SK-N-SH treated with all-trans-retinoic acid at 6 μM for 48 hours (cell line): Measurements from ENCODE around the gene PRKG1.

ENCODE experiments used
- ARNTL ChIP-seq: fragments of 450-650 bp; formaldehyde crosslinking; IDR thresholded peaks from 2 replicates; pipeline ENCODE4 v1.5.0; 2020; ENCODE audit warnings: low read depth, mild to moderate bottlenecking, moderate library complexity, borderline replicate concordance
- CREB5 ChIP-seq: fragments of 250-450 bp; sonication (Bioruptor Pico); IDR thresholded peaks from 2 replicates; pipeline ENCODE4 v1.5.1; 2020; ENCODE audit warnings: low read depth, mild to moderate bottlenecking, moderate library complexity
- ESRRG ChIP-seq: fragments of 250-450 bp; sonication (Bioruptor Pico); IDR thresholded peaks from 2 replicates; pipeline ENCODE4 v1.6.1; 2021; ENCODE audit warnings: mild to moderate bottlenecking
- GLIS3 ChIP-seq: fragments of 250-450 bp; sonication (Bioruptor Pico); IDR thresholded peaks from 2 replicates; pipeline ENCODE4 v1.5.0; 2020; ENCODE audit warnings: mild to moderate bottlenecking, moderate library complexity
- ISL1 ChIP-seq: fragments of 250-450 bp; sonication (Bioruptor Pico); IDR thresholded peaks from 2 replicates; pipeline ENCODE4 v2.1.2; 2022; ENCODE audit warnings: mild to moderate bottlenecking, moderate library complexity
- PATZ1 ChIP-seq: fragments of 250-450 bp; sonication (Bioruptor Pico); IDR thresholded peaks from 2 replicates; pipeline ENCODE4 v1.8.0; 2020; ENCODE audit warnings: mild to moderate bottlenecking, moderate library complexity, borderline replicate concordance
- POU6F1 ChIP-seq: fragments of 250-450 bp; sonication (Bioruptor Pico); IDR thresholded peaks from 2 replicates; pipeline ENCODE4 v1.8.0; 2021; ENCODE audit warnings: low read depth, mild to moderate bottlenecking, moderate library complexity, borderline replicate concordance
- RARB ChIP-seq: fragments of 250-450 bp; sonication (Bioruptor Pico); IDR thresholded peaks from 2 replicates; pipeline ENCODE4 v1.8.0; 2021; ENCODE audit warnings: mild to moderate bottlenecking, moderate library complexity
- TOX ChIP-seq: fragments of 250-450 bp; sonication (Bioruptor Pico); IDR thresholded peaks from 2 replicates; pipeline ENCODE4 v1.8.0; 2021; ENCODE audit warnings: mild to moderate bottlenecking, moderate library complexity, borderline replicate concordance
- ZC3H10 ChIP-seq: fragments of 250-450 bp; sonication (Bioruptor Pico); IDR thresholded peaks from 2 replicates; pipeline ENCODE4 v1.5.1; 2021; ENCODE audit warnings: mild to moderate bottlenecking, moderate library complexity
- ZFP3 ChIP-seq: fragments of 250-450 bp; sonication (Bioruptor Pico); IDR thresholded peaks from 2 replicates; pipeline ENCODE4 v1.5.0; 2020; ENCODE audit warnings: mild to moderate bottlenecking, moderate library complexity
- ZNF565 ChIP-seq: fragments of 450-650 bp; formaldehyde crosslinking; conservative IDR thresholded peaks from 2 replicates; pipeline ENCODE4 v1.5.0; 2020; ENCODE audit warnings: low read depth, mild to moderate bottlenecking, moderate library complexity

DNA sequence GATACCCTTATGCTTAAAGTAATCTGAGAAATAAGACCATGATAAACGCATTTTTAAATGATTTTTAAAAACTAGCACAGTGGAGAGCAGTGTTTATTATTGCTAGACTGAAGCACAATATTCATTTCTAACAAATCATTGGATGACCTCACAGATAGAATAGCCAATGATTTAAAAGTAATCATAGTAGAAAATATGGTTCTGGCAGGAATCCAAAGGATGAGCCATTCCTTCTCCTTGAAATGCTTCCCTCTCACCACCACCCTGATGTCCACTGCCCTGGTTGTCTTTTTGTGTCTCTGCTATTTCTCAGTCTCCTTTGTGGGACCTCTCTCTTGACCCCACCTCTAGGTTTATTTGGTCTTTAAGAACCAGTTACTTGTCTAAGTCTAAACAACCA, 64.9 kb downstream of the PRKG1 start:
- TF ChIP-seq ZC3H10 (CRISPR knock-in tag) (no peak), ESRRG (CRISPR knock-in tag) (no peak), PATZ1 (CRISPR knock-in tag) (no peak), POU6F1 (no peak), ISL1 (CRISPR knock-in tag) (no peak), RARB (CRISPR knock-in tag) (no peak), TOX (CRISPR knock-in tag) (no peak), ZFP3 (CRISPR knock-in tag) (no peak), GLIS3 (CRISPR knock-in tag) (no peak), ARNTL (CRISPR knock-in tag) (no peak), CREB5 (CRISPR knock-in tag) (no peak), ZNF565 (CRISPR knock-in tag) (no peak)
